ENCODE data around the gene HDAC7.

GRCh38 chr12:47805417-47805816 lies 14.3 kb downstream of the HDAC7 start:
- no peak for TF ChIP-seq CTCF (conservative IDR thresholded peaks at IDR 0.05; ENCODE audit: low read length)
- TF ChIP-seq EZH2phosphoT487 (IDR thresholded peaks at IDR 0.05; ENCODE audit: borderline replicate concordance): no peak
